Measurements from ENCODE around the gene CAP1. TPM values are rescaled to one million over a fixed set of nuclear protein-coding genes. Genes with fewer than 3 reads are reported as not detected.

CAP1 gene
- total and polyA plus RNA-seq, 9 of the 15 experiments (the other 6 are each of a cell fraction or from before 2014, with no cell fraction given): 230 to 658 (median 281) TPM

- TF ChIP-seq XRCC4 (IDR thresholded peaks at IDR 0.05; ENCODE audit: extremely low read depth, insufficient read depth, insufficient read length) (no peak), TBP (optimal IDR thresholded peaks at IDR 0.05; ENCODE audit: low read depth, low read length) (peak; percentile 90), ZNF512 (tag; IDR thresholded peaks at IDR 0.05) (no peak), SAFB2 (IDR thresholded peaks at IDR 0.05; ENCODE audit: borderline replicate concordance, low read depth, low read length, severe bottlenecking) (no peak), HOMEZ (CRISPR knock-in tag; IDR thresholded peaks at IDR 0.05) (no peak), GATAD2B (IDR thresholded peaks at IDR 0.05; ENCODE audit: borderline replicate concordance) (peak; percentile 53; the same call in 1 of the 2 replicates), PRDM10 (IDR thresholded peaks at IDR 0.05; ENCODE audit: partially characterized antibody) (no peak), TRIM24 (IDR thresholded peaks at IDR 0.05) (peak; percentile 5 to 56; a peak in 1 of 4 replicates), BCL6 (CRISPR knock-in tag; IDR thresholded peaks at IDR 0.05) (no peak), MLLT1 (IDR thresholded peaks at IDR 0.05) (peak; percentile 81 to 92), FOSL1 (tag; conservative IDR thresholded peaks at IDR 0.05) (peak; percentile 71; the same call in 1 of the 2 replicates), ZNF79 (CRISPR knock-in tag; IDR thresholded peaks at IDR 0.05; ENCODE audit: low read depth) (0 out of 2 replicates have a peak, but pooled peaks have one; percentile 37), SFPQ (IDR thresholded peaks at IDR 0.05; ENCODE audit: low read depth, low read length) (no peak), MTF1 (CRISPR knock-in tag; IDR thresholded peaks at IDR 0.05; ENCODE audit: borderline replicate concordance) (no peak), YBX1 (IDR thresholded peaks at IDR 0.05) (no peak)
Observed at GRCh38 chr1:40039757-40040510, 595 bp upstream of the CAP1 start (continued).
